Choroid plexus epithelial cell (primary cell): Measurements from ENCODE around the gene MRM2.
A peak's percentile ranks its signal among the peaks of the same experiment; 100 is the strongest.

ENCODE experiments used
- DNase-seq: peaks from one replicate; pipeline ENCODE4 v3.0.0-alpha.2; 2010; ENCODE audit warnings: low read depth
- H3K4me3 ChIP-seq: 2 replicates; pipeline ENCODE4 v1.5.1; 2011; ENCODE audit warnings: low read depth, mild to moderate bottlenecking, control low read depth, low read length, moderate library complexity
- TF ChIP-seq, protein P1 (sequence below): conservative IDR thresholded peaks from 2 replicates; pipeline ENCODE4 v1.5.1; 2011; ENCODE audit warnings: low read depth, mild to moderate bottlenecking, control low read depth, inconsistent platforms, low read length, moderate library complexity

MRM2 gene

DNA sequence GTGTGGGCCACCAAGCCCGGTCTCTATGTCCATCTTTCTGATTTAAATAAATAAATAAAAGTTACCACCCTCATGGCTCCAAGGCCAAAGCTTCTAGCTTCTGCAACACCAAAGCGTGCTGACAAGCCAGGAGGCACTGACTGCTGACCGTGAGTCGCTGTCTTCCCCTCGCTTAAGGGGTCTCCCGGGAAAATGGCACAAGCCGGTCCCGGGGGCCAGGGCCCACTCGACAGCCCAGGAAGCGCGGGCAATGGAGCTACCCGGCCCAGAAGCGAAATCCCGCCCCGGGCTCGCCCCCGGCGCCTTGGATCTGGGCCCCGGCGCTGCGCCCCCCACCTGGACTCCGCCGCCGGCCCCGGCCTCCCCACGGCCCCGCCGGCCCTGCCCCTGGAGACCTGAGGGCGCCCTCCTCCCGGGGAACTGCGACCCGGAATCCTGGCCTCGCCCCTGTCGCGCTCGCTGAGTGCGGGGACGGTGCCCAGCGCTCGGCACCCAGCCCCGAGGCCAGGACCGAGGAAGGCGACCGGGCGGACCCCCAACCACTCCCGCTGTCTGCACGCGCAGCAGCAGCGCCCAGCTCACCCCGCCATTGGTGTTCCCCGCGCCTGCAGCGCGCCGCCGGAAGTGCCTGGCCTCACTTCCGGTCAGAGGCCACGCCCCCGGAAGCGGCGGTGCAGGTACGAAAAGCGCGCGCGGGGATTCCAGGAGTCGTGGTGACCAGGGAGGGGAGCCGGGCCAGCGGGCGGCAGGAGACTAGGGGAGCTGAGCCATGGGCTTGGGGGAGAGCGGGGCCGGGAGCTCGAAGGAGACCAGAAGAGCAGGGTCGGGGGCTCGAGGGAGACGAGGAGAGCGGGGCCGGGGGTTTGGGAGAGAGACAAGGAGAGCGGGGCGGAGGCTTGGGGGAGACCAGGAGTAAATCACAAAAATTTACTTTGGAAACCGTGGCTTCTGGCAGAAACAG is at the start of gene MRM2, which contains the start of gene NUDT1:
MRM2 (minus strand) TSS at position 626 of the 961 bp plus-strand sequence; CDS start at position 590, 36 bp downstream.
NUDT1 (plus strand) TSS at position 647 of the 961 bp plus-strand sequence. CDS start 2,349 bp downstream, outside the sequence.
- peak within 1 kb of the TSS; percentile 96 for H3K4me3 ChIP-seq
- DNase-seq = peak; percentile 71

DNA sequence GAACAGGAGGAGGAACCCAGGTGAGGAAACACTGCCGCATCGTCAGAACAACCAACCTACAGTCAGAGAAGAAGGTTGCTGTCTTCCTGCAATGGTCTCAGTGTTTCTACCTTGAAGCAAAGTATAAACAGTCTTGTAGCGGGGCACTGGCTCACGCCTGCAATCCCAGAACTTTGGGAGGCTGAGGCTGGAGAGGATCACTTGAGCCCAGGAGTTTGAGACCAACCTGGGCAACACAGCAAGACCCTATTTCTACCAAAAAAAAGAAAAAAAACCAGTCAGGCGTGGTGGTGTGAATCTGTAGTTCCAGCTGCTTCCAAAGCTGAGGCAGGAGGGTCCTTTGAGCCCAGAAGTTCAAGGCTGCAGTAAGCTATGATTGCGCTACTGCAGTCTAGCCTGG is 48.9 kb upstream of the MRM2 start:
- no peak for DNase-seq
- no peak overlapping the region for H3K4me3 ChIP-seq
- TF ChIP-seq, protein P1, sequence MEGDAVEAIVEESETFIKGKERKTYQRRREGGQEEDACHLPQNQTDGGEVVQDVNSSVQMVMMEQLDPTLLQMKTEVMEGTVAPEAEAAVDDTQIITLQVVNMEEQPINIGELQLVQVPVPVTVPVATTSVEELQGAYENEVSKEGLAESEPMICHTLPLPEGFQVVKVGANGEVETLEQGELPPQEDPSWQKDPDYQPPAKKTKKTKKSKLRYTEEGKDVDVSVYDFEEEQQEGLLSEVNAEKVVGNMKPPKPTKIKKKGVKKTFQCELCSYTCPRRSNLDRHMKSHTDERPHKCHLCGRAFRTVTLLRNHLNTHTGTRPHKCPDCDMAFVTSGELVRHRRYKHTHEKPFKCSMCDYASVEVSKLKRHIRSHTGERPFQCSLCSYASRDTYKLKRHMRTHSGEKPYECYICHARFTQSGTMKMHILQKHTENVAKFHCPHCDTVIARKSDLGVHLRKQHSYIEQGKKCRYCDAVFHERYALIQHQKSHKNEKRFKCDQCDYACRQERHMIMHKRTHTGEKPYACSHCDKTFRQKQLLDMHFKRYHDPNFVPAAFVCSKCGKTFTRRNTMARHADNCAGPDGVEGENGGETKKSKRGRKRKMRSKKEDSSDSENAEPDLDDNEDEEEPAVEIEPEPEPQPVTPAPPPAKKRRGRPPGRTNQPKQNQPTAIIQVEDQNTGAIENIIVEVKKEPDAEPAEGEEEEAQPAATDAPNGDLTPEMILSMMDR = no peak

More for the DNA sequence above, at the start of gene MRM2, which contains the start of gene NUDT1:
- TF ChIP-seq, protein P1 = no peak

DNA sequence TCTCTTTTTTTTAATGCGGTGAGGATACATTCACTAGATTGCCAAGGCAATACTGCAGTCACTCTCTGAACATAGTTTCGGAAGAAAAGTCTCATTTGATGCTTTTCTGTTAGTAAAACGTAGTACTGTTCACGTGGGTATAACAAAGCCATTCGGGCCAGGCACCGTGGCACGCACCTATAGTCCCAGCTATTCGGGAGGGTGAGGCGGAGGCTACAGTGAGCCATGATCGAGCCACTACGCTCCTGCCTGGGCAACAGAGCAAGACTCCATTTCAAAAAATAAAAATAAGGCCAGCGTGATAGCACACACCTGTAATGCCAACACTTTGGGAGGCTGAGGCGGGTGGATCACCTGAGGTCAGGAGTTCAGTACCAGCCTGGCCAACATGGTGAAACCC is 47.6 kb upstream of the MRM2 start:
- no peak overlapping the region for H3K4me3 ChIP-seq
- DNase-seq = no peak
- TF ChIP-seq, protein P1 = no peak

DNA sequence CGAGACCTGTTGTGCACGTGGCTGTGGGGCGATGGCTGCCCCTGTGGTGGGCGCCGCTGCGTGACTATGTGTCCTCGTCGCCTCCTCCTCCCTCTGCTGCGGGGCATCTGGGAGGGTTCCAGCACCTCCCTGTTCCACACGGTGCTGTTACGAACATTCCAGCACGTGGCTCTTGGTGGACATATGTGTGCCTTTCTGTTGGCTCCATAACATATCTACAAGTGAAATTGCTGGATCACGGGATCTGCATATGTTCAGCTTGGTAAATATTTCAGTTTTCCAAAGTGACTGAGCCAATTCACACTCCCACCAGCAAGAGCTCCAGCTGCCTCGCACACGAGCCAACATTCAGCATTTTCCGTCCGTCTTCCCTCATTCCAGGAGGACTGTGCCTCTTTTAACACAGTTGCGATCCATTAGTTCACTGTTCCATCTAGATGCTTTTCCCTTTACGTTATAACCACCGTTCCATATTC is 47.1 kb upstream of the MRM2 start:
- DNase-seq = no peak
- TF ChIP-seq, protein P1 = no peak
- no peak overlapping the region for H3K4me3 ChIP-seq

DNA sequence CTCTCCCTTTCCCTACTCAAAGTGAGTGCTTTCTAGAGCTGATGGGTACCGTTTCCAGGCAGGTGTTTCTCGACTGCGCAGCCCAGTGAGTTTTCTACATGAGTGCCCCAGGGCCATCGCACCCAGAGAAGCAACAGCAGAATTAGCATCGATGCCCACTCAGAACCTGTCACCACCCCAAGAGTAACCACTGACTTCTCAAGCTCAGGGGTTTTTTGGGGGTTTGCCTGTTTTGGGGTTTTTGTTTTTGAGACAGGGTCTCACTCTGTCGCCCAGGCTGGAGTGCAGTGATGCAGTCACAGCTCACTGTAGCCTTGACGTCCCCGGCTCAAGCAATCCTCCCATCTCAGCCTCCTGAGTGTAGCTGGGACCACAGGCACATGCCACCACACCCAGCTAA is 46.5 kb upstream of the MRM2 start:
- TF ChIP-seq, protein P1 = no peak
- no peak for DNase-seq
- H3K4me3 ChIP-seq = no peak overlapping the region

DNA sequence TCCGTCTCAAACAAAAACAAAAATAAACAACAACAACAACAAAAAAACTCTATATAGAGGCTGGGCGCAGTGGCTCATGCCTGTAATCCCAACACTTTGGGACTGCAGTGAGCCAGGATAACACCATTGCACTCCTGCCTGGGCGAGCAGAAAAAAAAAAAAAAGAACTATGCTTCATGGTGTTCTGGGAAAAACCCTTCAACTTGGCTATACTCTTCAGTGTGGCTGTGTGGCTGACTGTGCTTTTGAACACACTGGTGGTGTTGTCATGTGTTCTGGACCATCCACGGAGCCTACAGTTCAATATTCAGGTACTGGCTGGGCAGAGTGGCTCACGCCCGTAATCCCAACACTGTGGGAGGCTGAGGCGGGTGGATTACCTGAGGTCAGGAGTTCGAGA is 45.7 kb upstream of the MRM2 start:
- no peak overlapping the region for H3K4me3 ChIP-seq
- TF ChIP-seq, protein P1 = no peak
- DNase-seq = no peak
